CD4-positive, alpha-beta memory T cell (primary cell): ENCODE measurements around the gene SCN7A. TPM values are rescaled to one million over a fixed set of nuclear protein-coding genes. Genes with fewer than 3 reads are reported as not detected.
"Not testable (repeated sequence)": the region's sequence is repeated elsewhere in the genome, so short reads cannot be mapped to it uniquely, and the experiment has no call there.

ENCODE experiments used
- CTCF ChIA-PET: fragments of 350-600 bp; sonication (Branson Sonifier 250); formaldehyde crosslinking; loops from one replicate; lab custom pipeline; 2021; ENCODE audit warnings: inconsistent platforms; ENCODE audit not compliant: partially characterized antibody; lab: Charles Lee
- POLR2A ChIA-PET: fragments of 350-600 bp; sonication (Branson Sonifier 250); formaldehyde crosslinking; loops from one replicate; lab custom pipeline; 2021; ENCODE audit not compliant: partially characterized antibody; lab: Charles Lee
- DNase-seq, 5 donors: peaks; one replicate each; pipeline versions ENCODE4 v3.0.0 to v3.0.0-alpha.2; 2020 to 2022; ENCODE audit warnings: mixed read lengths in 1 of 5
- H3K27ac ChIP-seq: one replicate; pipeline ENCODE4 v1.7.0; 2013; ENCODE audit warnings: low read depth, low read length
- H3K27me3 ChIP-seq: 2 replicates; pipeline ENCODE4 v1.7.0; 2013; ENCODE audit warnings: mild to moderate bottlenecking, low read length, moderate library complexity; ENCODE audit not compliant: insufficient read depth
- H3K36me3 ChIP-seq: 2 replicates; pipeline ENCODE4 v1.7.0; 2013; ENCODE audit warnings: mild to moderate bottlenecking, low read length, moderate library complexity; ENCODE audit not compliant: insufficient read depth
- H3K4me1 ChIP-seq: 2 replicates; pipeline ENCODE4 v1.7.0; 2013; ENCODE audit warnings: mild to moderate bottlenecking, low read length, moderate library complexity; ENCODE audit not compliant: insufficient read depth
- H3K4me3 ChIP-seq, 2 donors: one replicate each; pipeline ENCODE4 v1.7.0; 2013; ENCODE audit warnings: low read length in 2 of 2, mild to moderate bottlenecking in 1 of 2
- H3K9me3 ChIP-seq, 2 donors: one replicate each; pipeline ENCODE4 v1.7.0; 2013; ENCODE audit warnings: low read length in 2 of 2, control low read depth in 1 of 2; ENCODE audit not compliant: control insufficient read depth in 1 of 2
- H3K27ac Mint-ChIP-seq, 7 donors: one replicate each; pipeline ENCODE4 v1.8.0; 2020 to 2021; ENCODE audit warnings: mixed read lengths in 7 of 7, mild to moderate bottlenecking in 6 of 7, inconsistent platforms in 3 of 7, moderate library complexity in 3 of 7
- H3K27me3 Mint-ChIP-seq, 2 donors: one replicate each; pipeline ENCODE4 v1.8.0; 2020 to 2021; ENCODE audit warnings: mixed read lengths in 2 of 2
- H3K36me3 Mint-ChIP-seq, 2 donors: one replicate each; pipeline ENCODE4 v1.8.0; 2020 to 2021; ENCODE audit warnings: mixed read lengths in 2 of 2, inconsistent platforms in 1 of 2, mild to moderate bottlenecking in 1 of 2
- H3K4me1 Mint-ChIP-seq, 4 donors: one replicate each; pipeline ENCODE4 v1.8.0; 2020 to 2021; ENCODE audit warnings: mixed read lengths in 4 of 4, mild to moderate bottlenecking in 1 of 4
- H3K4me3 Mint-ChIP-seq, 8 donors: one replicate each; pipeline ENCODE4 v1.8.0; 2020 to 2021; ENCODE audit warnings: mixed read lengths in 8 of 8, mild to moderate bottlenecking in 7 of 8, moderate library complexity in 6 of 8, inconsistent platforms in 3 of 8
- H3K9me3 Mint-ChIP-seq, 8 donors: one replicate each; pipeline ENCODE4 v1.8.0; 2020 to 2021; ENCODE audit warnings: mixed read lengths in 8 of 8, mild to moderate bottlenecking in 5 of 8, inconsistent platforms in 3 of 8, moderate library complexity in 1 of 8
- intact Hi-C: fragments of 100-400 bp; cut with micrococcal nuclease; formaldehyde crosslinking; loops from one replicate; pipeline ENCODE4 v1.15.1; 2023
- polyA plus RNA-seq, 2 donors: library from polyadenylated mRNA; unstranded; fragments of 300-500 nt; fragmentation: Illumina TruSeq; gene quantifications; one replicate each; pipeline ENCODE4 v1.2.3, GENCODE V29; 2021
- total RNA-seq, 2 experiments: library from RNA; stranded (reverse); gene quantifications; one replicate each; pipeline ENCODE4 v1.2.3, GENCODE V29; 2021

Gene SCN7A
- total and polyA plus RNA-seq, 4 experiments from 2014 or later: not detected

DNA sequence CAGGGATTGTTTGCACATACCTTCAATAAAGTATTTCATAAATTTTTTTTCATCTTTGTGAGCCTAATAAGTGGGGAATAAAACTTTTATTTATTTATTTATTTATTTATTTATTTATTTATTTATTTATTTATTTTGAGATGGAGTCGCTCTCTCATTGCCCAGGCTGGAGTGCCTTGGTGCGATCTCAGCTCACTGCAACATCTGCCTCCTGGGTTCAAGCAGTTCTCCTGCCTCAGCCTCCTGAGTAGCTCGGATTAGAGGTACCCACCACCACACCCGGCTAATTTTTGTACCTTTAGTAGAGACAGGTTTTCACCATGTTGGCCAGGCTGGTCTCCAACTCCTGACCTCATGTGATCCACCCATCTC is 136.1 kb downstream of the SCN7A start:
- H3K36me3 Mint-ChIP-seq, POLR2A ChIA-PET, H3K4me1 Mint-ChIP-seq, H3K4me1 ChIP-seq, H3K27ac Mint-ChIP-seq, DNase-seq, H3K27me3 ChIP-seq, CTCF ChIA-PET, H3K9me3 ChIP-seq, H3K27ac ChIP-seq, H3K9me3 Mint-ChIP-seq, H3K4me3 ChIP-seq, intact Hi-C loops, H3K4me3 Mint-ChIP-seq, H3K36me3 ChIP-seq, H3K27me3 Mint-ChIP-seq: not testable (repeated sequence)

GRCh38 chr2:166357068-166357949 is 136.7 kb downstream of the SCN7A start:
- H3K4me3 Mint-ChIP-seq: no peak overlapping the region
- no peaks in the 10 kb centered on the region for H3K27me3 Mint-ChIP-seq
- POLR2A ChIA-PET: no interaction called here
- no peak for DNase-seq
- Histone ChIP-seq H3K27ac (no peak overlapping the region), H3K4me3 (no peak overlapping the region), H3K9me3 (no peaks in the 10 kb centered on the region), H3K4me1 (no peaks in the 10 kb centered on the region), H3K36me3 (no peaks in the 10 kb centered on the region), H3K27me3 (no peaks in the 10 kb centered on the region)
- no peaks in the 10 kb centered on the region for H3K4me1 Mint-ChIP-seq
- H3K36me3 Mint-ChIP-seq: no peaks in the 10 kb centered on the region
- no peak overlapping the region for H3K27ac Mint-ChIP-seq
- intact Hi-C loops: no loop called here
- CTCF ChIA-PET: no interaction called here
- peaks cover 0 to 7% (median under 1%) of the 10 kb centered on the region in 8 donors for H3K9me3 Mint-ChIP-seq

Other genes with a start within 250 kb of the SCN7A start
- not detected for gene SCN9A, start 118.3 kb downstream of the SCN7A start, total RNA-seq
- gene SCN9A, start 118.3 kb downstream of the SCN7A start, polyA plus RNA-seq: not detected